SW480 (cell line): ENCODE results near the gene PWWP2B.

Experiments used
- DNase-seq: peaks from one replicate; pipeline ENCODE4 v3.0.0-alpha.2; 2016; ENCODE audit warnings: low spot score

PWWP2B gene

DNA sequence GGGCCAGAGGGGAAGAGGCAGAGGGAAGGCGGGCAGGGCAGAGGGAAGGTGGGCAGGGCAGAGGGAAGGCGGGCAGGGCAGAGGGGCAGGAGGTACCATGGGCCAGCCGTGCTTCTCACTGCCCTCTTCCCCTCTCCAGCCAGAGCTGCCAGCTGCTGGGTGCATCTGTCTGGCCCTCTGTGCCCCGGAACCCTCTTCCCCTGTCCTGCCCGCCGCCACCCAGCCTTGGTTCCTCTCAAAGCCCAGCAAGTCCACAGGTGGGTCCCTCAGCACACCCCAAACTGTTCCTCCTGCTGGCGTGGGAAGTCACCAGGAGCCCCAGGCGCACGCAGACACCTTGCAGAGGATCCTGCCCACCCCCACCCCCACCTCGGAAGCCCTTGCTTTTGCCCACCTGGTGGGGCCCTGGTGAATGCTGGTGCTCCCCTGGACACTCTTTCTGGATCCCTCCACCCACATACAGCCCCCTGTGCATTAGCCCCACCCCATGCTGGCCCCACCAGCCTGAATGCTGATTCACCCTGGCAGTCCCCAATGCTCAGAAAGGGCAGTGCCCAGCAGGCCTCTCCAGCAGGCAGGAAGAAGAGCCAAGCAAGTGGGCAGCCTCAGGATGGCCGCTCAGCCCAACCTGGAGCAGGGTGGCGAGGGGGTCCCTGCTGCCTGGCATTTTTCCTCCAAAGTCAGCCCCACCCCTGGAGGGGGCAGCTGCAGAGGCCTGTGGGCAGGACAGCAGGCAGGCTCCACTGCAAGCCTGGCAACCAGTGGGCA, 1.9 kb upstream of the PWWP2B start:
- DNase-seq = no peak

GRCh38 chr10:132395704-132396493, 1.1 kb upstream of the PWWP2B start:
- DNase-seq = no peak

DNA sequence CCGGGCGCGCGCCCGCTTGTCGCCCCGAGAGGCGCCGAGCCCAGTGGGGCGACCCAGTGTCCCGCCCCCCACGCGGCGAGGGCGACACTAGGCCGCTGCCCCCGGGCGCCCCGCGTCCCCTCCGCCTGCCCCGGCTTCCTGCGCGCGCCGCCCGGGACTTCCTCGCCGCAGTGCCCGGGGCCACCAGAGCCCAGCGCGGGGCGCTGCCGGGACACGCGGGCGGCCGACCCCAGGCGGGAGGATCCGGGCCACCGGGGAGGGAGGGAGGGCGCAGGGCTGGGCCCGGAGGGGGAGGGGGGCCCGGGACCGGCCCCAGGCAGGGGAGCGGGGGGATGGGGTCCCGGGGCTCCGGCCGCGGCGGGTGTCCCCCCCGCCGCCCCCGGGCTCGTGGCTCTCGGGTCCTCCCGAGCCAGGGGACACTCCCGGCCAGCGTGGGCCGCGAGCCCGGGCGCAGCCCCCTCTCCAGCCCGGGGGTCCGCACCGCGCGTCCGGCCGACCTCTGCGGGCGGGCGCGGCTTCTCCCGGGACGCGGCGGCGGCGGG, 435 bp upstream of the PWWP2B start:
- peak; percentile 50 for DNase-seq

DNA sequence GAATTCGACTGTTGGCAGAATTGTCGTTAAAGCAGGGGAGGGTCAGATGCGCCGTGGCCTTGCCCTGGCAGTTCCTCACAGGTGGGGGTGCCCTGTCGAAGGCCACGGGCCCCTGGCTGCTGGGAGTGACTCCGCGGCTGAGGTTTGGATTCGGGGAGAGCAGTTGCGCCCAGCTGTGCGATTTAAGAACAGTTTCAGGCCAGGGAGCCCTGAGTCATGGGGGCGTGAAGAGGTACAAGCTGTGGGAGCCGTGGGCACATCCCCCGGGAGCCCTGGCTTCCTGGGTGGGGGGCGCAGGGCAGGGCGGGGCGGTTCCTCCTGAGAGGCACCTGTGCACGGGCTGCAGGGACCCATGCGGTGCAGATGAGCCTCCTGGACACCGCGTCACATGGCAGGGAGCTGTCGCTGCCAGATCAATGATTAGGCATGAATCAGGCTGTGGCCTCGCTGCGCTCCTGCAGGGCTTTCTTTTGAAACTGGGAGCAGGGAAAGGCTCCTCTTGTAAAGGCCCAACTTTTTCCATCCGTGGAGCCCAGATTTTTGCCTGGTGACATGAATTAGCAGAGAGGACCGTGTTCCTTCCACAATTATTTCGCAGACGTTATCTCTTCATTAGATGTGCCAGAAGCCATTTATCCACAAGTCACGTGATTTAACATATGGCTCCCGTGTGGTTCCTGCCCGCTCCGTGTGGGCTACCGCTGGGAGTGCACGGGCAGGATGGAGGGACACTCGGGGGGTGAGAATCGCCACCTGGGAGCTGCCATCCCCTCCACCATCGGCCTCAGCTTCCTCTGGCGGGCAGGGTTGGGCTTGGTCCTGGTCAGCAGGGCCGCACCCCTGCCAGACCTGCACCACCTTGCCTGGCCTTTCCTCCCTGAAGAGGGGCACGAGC, 918 bp downstream of the PWWP2B start:
- peak; percentile 56 for DNase-seq

DNA sequence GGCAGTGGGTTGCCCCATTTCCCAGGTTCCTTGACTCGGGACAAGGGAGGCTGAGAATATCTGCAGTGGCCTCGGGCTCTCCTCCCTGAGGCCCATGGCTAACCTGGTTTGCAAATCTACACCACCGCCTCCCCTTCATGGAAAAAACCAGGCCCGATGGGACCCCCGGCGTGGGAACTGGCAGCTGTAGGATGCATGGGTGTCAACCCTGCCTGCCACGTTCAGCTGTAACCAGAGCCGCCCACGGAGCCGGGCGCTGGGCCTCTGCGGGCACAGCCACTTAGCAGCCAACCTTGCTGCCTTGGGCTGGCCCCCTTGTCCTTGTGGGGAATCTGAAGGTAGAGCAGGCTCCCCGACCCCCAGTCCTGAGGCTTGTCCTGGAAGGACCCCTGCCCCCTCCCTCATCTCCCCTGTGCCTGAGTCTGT, 1.6 kb downstream of the PWWP2B start:
- no peak for DNase-seq

GRCh38 chr10:132399117-132400035, 2.4 kb downstream of the PWWP2B start:
- DNase-seq = peak; percentile 88

DNA sequence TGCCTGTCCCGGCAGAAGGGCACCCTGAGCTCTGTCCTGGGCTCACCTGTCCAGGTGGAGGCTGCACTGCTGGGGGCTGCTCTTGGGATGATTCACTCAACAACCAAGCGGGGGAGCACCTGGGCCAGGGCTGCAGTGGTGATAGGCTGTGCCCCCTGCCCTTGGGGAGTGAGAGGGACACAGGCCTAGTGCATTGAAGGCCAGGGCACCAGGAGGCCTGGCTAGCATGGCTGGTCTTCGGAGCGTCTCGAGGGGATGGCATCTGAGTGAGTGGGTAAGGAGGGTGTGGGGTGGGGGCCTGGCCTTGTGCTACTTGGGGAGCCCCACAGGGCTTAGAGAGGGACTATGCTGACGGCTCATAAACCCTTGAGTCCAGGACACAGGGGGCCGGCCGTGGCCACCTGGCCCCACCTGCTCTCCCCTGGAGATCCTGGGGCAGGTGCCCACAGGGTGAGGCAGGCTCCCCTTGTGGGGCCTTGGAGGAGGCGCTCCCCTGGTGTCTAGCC, 3.1 kb downstream of the PWWP2B start:
- DNase-seq = no peak

DNA sequence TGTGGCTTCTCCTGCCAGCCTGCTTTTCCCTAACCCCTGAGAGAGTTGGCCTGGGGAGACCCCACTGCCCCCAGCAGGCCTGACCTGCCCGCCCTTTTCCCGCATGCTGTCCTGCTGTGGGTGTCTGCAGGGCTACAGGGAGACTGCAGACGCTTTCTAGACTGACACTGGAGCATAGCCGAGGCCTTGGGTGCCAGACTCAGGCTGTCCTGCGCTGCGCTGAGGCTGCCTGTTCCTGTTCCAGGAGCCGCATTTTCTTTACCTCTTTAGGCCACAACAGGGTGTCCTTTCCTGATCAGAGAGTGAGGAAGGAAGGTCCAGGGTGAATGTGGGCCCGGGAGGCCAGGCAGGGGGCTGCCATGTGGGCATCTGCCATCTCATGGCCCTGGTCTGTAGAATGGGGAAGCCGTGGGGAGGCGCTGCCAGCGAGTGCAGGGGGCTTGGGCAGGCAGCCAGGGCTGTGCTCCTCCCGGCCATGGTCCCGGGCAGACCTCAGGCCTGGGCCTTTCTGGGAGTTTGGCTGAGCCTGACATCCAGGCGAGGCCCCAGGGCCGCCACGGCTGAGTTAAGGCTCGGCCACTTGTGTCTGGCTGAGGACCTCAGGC, 3.6 kb downstream of the PWWP2B start:
- no peak for DNase-seq

DNA sequence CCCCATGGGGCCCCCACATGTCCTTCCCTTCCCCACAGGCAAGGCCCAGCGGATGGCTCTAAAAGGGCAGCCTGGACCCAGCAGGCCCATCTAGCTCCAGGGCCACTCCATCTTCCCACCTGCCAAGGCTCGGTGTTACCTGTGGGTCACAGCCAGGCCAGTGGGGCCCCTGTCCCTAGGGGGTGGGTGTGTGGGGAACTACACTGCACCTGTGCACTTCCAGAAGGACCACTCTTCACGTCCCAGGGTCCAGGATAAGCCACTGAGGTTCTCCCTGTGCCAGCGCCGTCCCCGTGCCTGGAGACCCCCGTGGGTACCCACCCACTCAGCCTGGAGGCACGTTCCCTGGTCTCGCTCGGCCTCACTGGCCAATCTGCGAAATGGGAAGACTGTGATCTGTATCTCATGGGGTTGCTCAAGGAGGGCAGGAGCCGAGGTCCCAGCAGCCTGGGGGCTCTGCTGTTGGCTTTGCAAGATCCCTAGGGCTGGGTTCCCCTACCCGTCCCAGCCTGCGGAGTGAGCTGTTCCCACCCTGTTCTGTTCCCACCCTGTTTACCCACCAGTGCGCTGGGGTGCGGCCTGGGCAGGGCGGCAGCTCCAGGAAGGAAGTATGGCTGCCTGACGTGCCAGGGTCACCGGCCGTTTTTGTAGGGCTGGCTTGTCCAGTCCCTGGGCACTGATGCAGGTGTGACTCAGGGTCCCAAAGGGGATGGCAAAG, 4.6 kb downstream of the PWWP2B start:
- DNase-seq = no peak

DNA sequence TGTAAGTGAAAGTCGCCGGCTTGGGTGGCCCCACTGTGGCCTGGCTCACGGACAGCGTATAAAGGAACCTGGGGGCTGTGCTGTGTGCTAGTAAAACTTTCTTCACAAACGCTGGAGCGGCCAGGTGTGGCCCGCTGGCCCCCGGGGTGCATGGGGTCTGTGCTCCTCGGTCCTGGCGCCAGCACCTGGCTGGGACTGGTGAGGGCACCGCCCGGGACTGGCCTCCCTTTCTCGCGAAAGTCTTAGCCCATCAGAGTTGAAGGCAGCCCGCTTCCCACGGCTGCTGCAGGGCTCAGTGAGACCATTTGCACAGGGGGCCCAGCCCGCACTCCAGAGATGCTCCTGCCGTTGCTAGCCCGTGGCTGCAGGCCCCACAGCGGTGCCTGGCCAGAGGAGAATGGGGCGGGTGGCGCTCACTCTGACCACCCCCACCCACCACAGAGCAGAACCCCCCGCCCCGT, 5.8 kb downstream of the PWWP2B start:
- no peak for DNase-seq

GRCh38 chr10:132403511-132404168, 6.6 kb downstream of the PWWP2B start:
- no peak for DNase-seq

DNA sequence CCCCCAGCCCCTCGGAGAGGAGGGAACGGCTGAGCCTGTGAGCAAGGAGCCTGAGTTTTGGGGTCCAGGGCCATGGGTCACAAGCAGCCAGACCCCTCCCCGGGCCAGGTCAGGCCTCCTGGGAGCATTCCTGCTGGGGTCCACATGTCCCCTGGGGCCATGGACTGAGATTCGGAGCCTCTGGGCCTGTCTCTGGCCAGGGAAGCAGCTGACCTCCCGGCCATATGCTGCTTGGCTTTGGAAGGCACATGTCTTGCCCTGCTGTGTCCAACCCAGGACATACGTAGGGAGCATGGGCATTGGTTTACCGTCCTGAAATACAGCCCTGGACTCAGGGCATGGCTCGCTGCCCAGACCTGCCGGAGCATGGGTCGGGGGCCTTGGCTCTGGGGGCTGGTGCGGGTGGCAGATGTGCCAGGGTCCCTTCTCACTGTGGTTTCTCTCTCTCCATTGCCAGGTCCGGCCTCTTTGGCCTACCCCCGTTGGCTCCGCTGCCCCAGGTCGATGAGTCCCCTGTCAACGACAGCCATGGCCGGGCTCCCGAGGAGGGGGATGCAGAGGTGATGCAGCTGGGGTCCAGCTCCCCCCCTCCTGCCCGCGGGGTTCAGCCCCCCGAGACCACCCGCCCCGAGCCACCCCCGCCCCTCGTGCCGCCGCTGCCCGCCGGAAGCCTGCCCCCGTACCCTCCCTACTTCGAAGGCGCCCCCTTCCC, 7.3 kb downstream of the PWWP2B start:
- no peak for DNase-seq

DNA sequence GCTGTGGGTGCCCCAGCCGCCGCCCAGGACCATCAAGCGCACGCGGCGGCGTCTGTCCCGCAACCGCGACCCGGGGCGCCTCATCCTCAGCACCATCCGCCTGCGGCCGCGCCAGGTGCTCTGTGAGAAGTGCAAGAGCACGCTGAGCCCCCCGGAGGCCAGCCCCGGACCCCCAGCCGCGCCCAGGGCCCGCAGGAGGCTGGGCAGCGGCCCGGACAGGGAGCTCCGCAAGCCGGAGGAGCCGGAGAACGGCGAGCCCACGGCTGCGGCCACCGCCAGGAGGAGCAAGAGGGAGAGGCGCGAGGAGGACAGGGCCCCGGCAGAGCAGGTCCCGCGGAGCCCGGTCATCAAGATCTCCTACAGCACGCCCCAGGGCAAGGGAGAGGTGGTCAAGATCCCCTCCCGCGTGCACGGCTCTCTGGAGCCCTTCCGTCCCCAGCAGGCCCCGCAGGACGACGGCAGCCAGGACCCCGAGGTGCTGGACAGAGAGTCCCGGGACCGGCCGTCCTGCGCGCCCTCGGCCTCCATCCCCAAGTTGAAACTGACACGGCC, 8.0 kb downstream of the PWWP2B start:
- no peak for DNase-seq

DNA sequence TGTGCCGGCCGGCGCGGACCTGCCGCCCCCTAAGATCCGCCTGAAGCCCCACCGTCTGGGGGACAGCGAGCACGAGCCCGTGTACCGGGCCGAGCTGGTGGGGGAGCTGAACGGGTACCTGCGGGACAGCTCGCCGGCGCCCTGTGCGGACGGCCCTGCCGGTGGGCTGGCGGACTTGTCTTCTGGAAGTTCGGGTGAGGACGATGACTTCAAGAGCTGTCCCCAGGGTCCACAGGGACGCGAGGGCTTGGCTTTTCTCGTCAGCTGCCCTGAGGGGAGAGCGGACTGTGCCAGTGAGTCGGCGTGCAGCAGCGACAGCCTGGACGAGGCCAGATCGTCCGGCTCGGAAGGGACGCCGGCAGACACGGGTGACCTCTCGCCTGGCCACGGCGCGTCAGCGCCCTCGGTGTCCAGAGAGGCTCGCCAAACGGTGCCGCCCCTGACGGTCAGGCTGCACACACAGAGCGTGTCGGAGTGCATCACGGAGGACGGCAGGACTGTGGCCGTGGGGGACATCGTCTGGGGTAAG, 8.5 kb downstream of the PWWP2B start:
- no peak for DNase-seq

GRCh38 chr10:132406181-132406580, 9.2 kb downstream of the PWWP2B start:
- DNase-seq = no peak

GRCh38 chr10:132406750-132407149, 9.8 kb downstream of the PWWP2B start:
- no peak for DNase-seq

- DNase-seq = no peak
Measured at GRCh38 chr10:132407243-132407746, 10.3 kb downstream of the PWWP2B start.

DNA sequence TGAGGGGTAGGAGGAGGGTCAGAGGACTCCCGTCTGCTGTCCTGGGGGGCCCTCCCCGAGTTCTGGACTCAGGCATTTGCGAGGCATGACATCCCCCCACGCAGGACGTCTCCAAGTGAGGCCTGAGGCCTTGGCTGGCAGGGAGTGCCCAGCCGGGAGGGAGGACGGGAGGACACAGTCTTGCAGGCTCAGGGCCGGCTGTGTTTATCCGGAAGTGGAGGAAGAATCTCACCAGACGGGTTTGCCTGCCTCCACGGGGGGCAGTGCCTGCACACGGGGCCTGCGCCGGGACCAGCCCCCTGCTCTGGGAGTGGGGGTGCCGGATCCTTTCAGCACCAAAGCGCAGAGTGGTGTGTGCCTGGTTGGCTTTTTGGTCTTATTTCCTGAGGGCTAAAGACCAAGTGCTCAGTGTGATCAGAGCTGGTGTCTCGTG, 10.9 kb downstream of the PWWP2B start:
- no peak for DNase-seq
